Skeletal muscle tissue (tissue), 4 donors: Measurements from ENCODE around the gene INPP5D. TPM values are rescaled to one million over a fixed set of nuclear protein-coding genes. Genes with fewer than 3 reads are reported as not detected.
"Not testable (repeated sequence)": the region's sequence is repeated elsewhere in the genome, so short reads cannot be mapped to it uniquely, and the experiment has no call there.

Experiments used
- H3K27ac ChIP-seq: one replicate; pipeline ENCODE4 v1.7.0; 2013; ENCODE audit warnings: mild to moderate bottlenecking, low read depth, low read length, inconsistent platforms
- H3K27me3 ChIP-seq, 3 donors: one replicate each; pipeline ENCODE4 v1.7.0; 2013; ENCODE audit warnings: low read length in 3 of 3; ENCODE audit not compliant: control insufficient read depth in 3 of 3, insufficient read depth in 3 of 3
- H3K36me3 ChIP-seq, 3 donors: one replicate each; pipeline ENCODE4 v1.7.0; 2013; ENCODE audit warnings: low read length in 3 of 3; ENCODE audit not compliant: control insufficient read depth in 3 of 3, insufficient read depth in 3 of 3
- H3K4me1 ChIP-seq, 3 donors: one replicate each; pipeline ENCODE4 v1.7.0; 2013; ENCODE audit warnings: low read length in 3 of 3, mild to moderate bottlenecking in 3 of 3; ENCODE audit not compliant: control insufficient read depth in 3 of 3, insufficient read depth in 3 of 3
- H3K4me3 ChIP-seq, 3 donors: one replicate each; pipeline ENCODE4 v1.7.0; 2013; ENCODE audit warnings: low read length in 3 of 3
- H3K9ac ChIP-seq, 3 donors: one replicate each; pipeline ENCODE4 v1.7.0; 2013; ENCODE audit warnings: low read length in 3 of 3, mild to moderate bottlenecking in 3 of 3, moderate library complexity in 2 of 3, low read depth in 1 of 3
- H3K9me3 ChIP-seq, 3 donors: one replicate each; pipeline ENCODE4 v1.7.0; 2013; ENCODE audit warnings: low read length in 3 of 3; ENCODE audit not compliant: control insufficient read depth in 3 of 3
- total RNA-seq: library from RNA; depleted of rRNA; stranded (reverse); fragments of >200 nt; gene quantifications from one replicate; pipeline ENCODE4 v1.2.3, GENCODE V29; 2014
- donor health status: Osteomylitis.

Gene INPP5D
- total RNA-seq, 1 donor from 2014 or later, result 8.4 TPM

- H3K9ac ChIP-seq, H3K9me3 ChIP-seq, H3K4me3 ChIP-seq, H3K27me3 ChIP-seq, H3K36me3 ChIP-seq, H3K4me1 ChIP-seq, H3K27ac ChIP-seq: not testable (repeated sequence)
Observed at GRCh38 chr2:233019610-233020009, 40.5 kb upstream of the INPP5D start.

- no peaks in the 10 kb centered on the region for H3K27me3 ChIP-seq
- no peaks in the 10 kb centered on the region for H3K9me3 ChIP-seq
- H3K27ac ChIP-seq, result no peak overlapping the region
- no peak overlapping the region for H3K9ac ChIP-seq
- H3K4me1 ChIP-seq, result no peaks in the 10 kb centered on the region
- H3K36me3 ChIP-seq, result no peaks in the 10 kb centered on the region
- no peak overlapping the region for H3K4me3 ChIP-seq
Observed at GRCh38 chr2:233020454-233020853, 39.7 kb upstream of the INPP5D start.

- no peaks in the 10 kb centered on the region for H3K36me3 ChIP-seq
- no peaks in the 10 kb centered on the region for H3K27me3 ChIP-seq
- H3K4me3 ChIP-seq, result no peak overlapping the region
- no peak overlapping the region for H3K27ac ChIP-seq
- no peaks in the 10 kb centered on the region for H3K9me3 ChIP-seq
- H3K9ac ChIP-seq, result no peak overlapping the region
- no peaks in the 10 kb centered on the region for H3K4me1 ChIP-seq
Observed at GRCh38 chr2:233021771-233022170, 38.4 kb upstream of the INPP5D start.

GRCh38 chr2:233022561-233022960, 37.6 kb upstream of the INPP5D start:
- Histone ChIP-seq H3K9me3 (no peaks in the 10 kb centered on the region), H3K36me3 (no peaks in the 10 kb centered on the region), H3K27me3 (no peaks in the 10 kb centered on the region), H3K27ac (no peak overlapping the region), H3K4me3 (no peak overlapping the region), H3K9ac (no peak overlapping the region), H3K4me1 (no peaks in the 10 kb centered on the region)

GRCh38 chr2:233023007-233023760, 37.0 kb upstream of the INPP5D start:
- Histone ChIP-seq H3K9ac (no peak overlapping the region), H3K9me3 (no peaks in the 10 kb centered on the region), H3K27ac (no peak overlapping the region), H3K4me1 (no peaks in the 10 kb centered on the region), H3K4me3 (no peak overlapping the region), H3K27me3 (no peaks in the 10 kb centered on the region), H3K36me3 (no peaks in the 10 kb centered on the region)

- Histone ChIP-seq H3K27me3 (no peaks in the 10 kb centered on the region), H3K27ac (no peak overlapping the region), H3K36me3 (no peaks in the 10 kb centered on the region), H3K9ac (no peak overlapping the region), H3K9me3 (no peaks in the 10 kb centered on the region), H3K4me1 (no peaks in the 10 kb centered on the region), H3K4me3 (no peak overlapping the region)
Observed at GRCh38 chr2:233023761-233024410, 36.3 kb upstream of the INPP5D start.

- no peak overlapping the region for H3K27ac ChIP-seq
Observed at GRCh38 chr2:233025706-233026105, 34.4 kb upstream of the INPP5D start.

GRCh38 chr2:233026198-233026813, 33.8 kb upstream of the INPP5D start:
- Histone ChIP-seq H3K9ac (no peak overlapping the region), H3K27me3 (no peaks in the 10 kb centered on the region), H3K4me1 (no peaks in the 10 kb centered on the region), H3K4me3 (no peak overlapping the region), H3K27ac (no peak overlapping the region), H3K9me3 (no peaks in the 10 kb centered on the region), H3K36me3 (no peaks in the 10 kb centered on the region)

More at GRCh38 chr2:233025706-233026105, 34.4 kb upstream of the INPP5D start:
- H3K9me3 ChIP-seq, result no peaks in the 10 kb centered on the region
- H3K9ac ChIP-seq, result no peak overlapping the region
- no peaks in the 10 kb centered on the region for H3K36me3 ChIP-seq
- no peaks in the 10 kb centered on the region for H3K27me3 ChIP-seq
- H3K4me3 ChIP-seq, result no peak overlapping the region
- H3K4me1 ChIP-seq, result no peaks in the 10 kb centered on the region

- no peaks in the 10 kb centered on the region for H3K4me1 ChIP-seq
- no peaks in the 10 kb centered on the region for H3K9me3 ChIP-seq
- no peak overlapping the region for H3K27ac ChIP-seq
- no peak overlapping the region for H3K4me3 ChIP-seq
- H3K36me3 ChIP-seq, result no peaks in the 10 kb centered on the region
- H3K9ac ChIP-seq, result no peak overlapping the region
- H3K27me3 ChIP-seq, result no peaks in the 10 kb centered on the region
Observed at GRCh38 chr2:233029321-233029720, 30.8 kb upstream of the INPP5D start.
